Fibroblast of skin of back (primary cell): ENCODE data around the gene NAP1L1.

Experiments used
- DNase-seq: peaks from one replicate; pipeline ENCODE4 v3.0.0-alpha.2; 2013

The NAP1L1 gene

GRCh38 chr12:76037130-76038103 lies 47.1 kb downstream of the NAP1L1 start:
- DNase-seq, result peak; percentile 81

DNA sequence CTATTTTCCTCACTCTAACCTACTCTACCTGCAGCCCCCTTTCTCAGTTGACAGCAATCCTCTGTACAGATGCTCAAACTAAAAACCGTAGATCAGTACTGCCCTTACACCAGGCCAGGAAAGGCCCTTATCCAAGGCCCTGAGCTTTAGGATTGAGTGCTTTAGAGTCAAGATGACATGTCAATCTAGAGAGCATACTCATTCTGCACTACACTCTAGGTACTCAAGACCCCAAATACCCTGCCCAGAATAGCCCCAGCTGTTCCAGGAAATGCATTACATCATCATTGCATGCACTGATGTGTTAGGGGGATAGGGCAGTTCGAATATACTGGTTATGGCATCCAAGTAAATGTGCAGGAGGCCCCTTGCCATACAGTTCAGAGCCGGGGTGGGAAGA lies 49.4 kb downstream of the NAP1L1 start:
- no peak for DNase-seq

- no peak for DNase-seq
Measured at GRCh38 chr12:76033081-76034011, 51.1 kb downstream of the NAP1L1 start.

- peak; percentile 66 for DNase-seq
Measured at GRCh38 chr12:76032043-76032981, 52.2 kb downstream of the NAP1L1 start.

DNA sequence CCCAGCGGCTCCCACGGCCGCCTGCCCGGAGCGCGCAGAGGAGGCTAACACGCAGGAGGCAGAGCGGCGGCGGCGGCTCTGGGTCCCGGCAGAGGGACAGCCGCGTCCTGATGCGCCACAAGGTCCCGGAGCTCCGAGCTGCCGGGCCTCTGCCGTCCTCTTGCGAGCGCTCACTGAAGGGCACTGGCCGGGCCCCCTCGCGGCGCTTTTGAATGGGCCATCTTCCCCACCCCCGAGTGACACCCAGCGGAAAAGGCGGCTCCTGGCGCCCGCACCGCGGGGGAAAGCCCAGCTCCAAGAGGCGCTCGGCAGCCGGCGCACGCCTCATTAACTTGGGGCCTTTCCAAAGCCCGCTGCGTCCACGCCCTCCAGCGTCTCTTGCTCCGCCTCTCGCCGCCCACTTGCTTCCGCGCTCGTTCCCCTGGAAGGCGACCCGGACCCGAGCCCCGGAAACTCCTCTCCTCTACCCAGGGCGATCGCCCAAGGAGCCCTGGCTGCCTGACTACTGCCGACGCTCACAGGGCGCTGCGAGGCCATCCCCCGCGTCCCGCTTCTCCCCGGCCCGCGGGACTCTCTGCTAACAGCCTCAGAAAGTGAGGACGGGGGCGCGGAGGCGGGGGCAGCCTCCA lies 53.0 kb downstream of the NAP1L1 start, which contains the start of gene PHLDA1:
TSS of gene PHLDA1 (minus strand) at position 363 of the 629 bp plus-strand sequence.
- DNase-seq, result peak; percentile 97

DNA sequence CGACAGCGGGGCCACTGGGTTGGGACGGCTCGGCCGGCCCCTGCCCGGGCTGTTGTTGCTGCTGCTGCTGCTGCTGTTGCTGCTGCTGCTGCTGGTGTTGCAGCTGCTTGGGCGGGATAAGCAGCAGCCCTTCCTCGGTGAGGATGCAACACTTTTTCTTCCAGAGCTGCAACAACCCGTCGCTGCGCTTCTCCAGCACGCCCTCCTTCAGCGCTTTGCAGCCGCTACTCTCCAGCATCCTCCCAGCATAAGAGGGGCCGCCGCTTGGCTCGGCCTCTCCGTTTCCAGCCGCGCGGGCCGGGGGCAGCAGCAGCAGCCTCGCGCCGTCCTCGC lies 53.4 kb downstream of the NAP1L1 start:
- DNase-seq, result no peak

DNA sequence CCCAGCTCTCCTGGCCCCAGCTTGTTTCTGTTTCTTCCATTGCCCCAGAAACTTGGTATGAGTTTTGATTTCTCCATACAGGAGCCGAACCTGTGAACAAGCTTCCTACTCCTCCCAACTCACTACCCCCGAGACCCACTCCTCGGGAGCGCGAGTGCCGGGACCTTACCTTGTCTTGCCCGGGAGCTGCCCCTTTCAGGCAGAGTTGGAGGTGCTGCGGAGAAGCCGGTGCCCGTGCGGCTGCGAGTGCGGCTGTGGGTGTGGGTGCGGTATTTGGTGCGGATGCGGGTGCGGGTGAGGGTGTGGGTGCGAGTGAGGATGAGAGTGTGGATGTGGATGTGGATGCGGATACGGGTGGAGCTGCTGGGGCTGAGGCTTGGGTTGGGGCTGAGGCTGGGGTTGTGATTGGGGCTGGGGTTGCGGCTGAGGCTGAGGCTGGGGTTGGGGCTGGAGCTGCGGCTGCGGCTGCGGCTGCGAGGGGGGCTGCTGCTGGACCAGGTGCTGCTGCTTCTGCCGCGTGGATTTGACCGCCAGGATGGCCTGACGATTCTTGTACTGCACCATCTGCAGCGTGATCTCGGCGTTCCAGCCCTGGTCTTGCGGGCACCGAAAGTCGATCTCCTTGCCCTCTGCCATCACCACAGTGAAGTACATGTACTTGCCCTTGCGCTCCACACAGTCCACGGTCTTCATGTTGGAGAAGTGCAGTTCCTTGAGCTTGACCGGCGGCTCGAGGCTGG lies 54.0 kb downstream of the NAP1L1 start:
- DNase-seq, result peak; percentile 55

DNA sequence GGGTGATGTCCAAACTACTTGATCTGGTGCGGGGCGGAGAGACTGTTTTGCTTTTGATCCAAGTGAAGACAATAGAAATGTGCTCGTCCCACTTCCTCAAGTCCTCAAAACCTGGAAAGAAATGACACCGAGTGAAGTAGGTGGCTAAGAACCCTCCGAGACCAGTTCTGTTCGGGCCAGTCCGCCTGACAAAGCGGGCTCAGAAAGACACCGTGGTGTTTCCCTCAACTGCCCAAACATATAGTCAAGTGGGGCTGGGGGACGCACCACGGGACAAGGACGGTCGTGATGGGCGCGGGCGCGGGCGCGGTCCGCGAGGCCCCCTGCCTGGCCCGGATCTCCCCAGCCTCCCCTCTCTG lies 54.5 kb downstream of the NAP1L1 start:
- DNase-seq, result peak; percentile 48

- DNase-seq, result no peak
Measured at GRCh38 chr12:76028571-76029277, 55.8 kb downstream of the NAP1L1 start.

GRCh38 chr12:76026643-76027063 lies 57.8 kb downstream of the NAP1L1 start:
- DNase-seq, result no peak

DNA sequence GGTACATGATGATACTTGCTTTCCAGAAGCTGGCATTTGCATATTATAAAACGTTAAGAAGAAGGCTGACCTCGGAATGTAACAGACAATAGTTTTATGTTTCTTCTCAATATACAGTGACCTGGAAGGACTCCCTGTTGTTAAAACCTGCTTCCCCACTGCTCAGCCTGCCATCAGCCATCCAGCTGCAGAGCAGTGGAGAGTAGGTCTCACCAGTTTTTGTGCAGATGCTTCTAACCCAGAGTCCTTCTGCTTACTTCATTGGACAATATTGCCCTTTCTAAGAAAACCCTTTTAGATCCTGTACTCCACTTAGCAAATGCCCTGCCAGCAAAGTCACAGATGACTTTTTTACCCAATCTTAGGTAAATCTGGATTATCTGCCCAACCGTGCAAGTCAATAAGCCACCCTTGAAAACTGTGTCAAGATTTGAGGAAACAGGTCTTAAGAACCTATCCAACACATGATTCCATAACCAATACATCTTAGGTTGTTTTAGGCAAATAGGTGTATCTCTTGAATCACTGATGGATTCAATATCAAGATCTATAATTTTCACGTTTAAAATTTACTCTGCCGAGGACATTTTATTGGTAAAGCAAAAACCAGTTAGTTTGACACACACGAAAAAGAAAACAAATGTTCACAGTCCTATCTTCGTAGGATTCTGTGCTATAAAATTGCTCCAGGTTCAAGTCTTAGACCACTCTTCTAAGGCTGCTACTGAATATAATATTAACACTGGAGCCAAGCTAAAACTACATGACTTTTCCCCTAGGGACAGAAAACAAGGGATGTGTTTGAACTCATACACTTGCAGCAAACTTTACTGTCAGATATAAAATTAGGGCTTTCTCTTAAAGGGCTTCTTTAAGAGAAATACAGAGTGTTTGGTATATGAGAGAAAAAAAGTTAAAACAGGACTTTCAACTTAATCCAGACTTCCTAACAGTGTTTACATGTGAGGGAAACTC lies 58.6 kb downstream of the NAP1L1 start:
- DNase-seq, result no peak

- peak; percentile 94 for DNase-seq
Measured at GRCh38 chr12:76024942-76025600, 59.4 kb downstream of the NAP1L1 start.

GRCh38 chr12:76024102-76024781 lies 60.2 kb downstream of the NAP1L1 start:
- no peak for DNase-seq

DNA sequence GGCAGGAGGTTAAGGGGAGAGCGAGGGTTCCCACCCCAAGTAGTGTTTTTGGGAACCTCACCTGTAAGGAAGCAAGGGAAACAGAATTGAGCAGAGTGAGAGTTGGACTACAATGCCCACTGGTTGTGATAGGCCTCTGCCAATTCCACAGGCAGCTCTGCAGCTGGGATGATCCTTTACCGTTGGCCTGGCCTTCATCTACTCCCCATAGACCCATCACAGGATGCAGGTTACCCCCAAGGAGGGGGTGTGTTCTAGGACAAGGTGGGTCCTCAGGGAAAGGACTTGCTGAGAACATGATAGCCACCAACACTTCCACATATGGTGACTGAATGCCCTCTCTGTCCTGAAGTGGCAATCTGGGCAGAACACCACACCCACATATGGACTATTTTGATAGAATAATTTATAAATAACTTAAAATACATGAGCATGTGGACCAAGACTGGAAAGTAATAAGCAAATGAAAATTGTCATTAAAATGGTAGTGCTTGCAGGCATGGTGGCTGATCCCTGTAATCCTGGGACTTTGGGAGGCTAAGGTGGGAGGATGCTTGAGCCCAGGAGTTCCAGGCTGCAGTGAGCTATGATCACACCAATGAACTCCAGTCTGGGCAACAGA lies 61.3 kb downstream of the NAP1L1 start:
- no peak for DNase-seq

DNA sequence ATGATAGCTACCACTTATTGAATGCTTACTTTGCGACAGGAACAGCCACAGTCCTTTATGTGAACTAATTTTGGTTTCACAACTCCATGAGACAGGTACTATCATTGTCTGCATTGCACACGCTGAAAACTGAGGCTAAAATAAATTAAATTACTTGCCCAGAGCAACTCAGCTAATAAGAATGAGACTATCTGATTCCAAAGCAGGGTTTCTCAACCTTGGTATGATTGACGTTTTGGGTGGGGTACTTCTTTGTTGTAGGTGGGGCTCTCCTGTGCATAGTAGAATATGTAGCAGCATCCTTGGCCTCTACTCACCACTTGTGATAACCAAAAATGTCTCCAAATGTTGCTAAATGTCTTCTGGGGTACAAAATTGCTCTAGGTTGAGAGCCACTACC lies 62.0 kb downstream of the NAP1L1 start:
- no peak for DNase-seq

DNA sequence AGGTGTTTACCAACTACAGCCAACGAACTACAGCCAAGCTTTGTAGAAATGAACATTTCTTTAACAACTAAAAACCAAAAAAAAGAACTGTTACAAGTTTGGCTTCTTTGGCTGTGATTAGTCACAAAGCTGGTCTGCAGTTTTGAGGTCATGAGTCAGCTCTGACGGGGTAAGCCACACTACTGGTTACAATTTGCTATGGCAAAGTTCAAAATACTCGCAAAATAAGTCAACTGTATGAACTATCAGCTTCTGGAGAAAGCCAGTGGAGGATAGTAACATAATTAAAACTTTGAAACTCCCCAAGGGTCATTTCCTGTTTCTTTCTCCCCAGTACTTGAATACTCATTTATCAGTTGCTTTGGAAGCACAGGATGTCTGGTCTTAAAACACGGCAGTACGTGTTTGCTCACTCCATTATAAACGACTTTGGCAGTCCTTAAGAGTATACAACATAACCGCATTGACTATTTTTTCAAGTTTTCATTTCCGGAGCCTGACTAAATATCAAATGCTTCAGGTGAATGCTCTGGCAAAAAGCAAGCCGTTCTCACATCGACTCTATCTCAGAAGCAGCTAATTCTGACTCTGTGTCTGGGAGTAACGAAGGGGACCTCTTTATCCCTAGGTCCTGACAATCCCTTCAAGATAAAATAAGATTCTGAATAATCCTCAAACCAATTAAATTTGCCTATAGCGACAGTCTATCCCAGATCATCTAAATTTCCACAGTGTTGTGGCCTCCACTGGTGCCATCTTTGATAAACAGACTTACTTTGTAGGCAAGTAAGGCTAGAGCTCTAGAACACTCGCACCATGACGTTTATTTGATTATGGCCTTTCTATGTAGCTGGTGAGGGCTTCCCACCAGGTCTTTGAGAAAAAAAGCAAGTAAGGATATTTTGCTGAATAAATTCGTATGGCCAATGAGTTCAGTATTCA lies 63.5 kb downstream of the NAP1L1 start:
- peak; percentile 96 for DNase-seq
